PC-9 (cell line): ENCODE data around the gene TIA1. TPM values are rescaled to one million over a fixed set of nuclear protein-coding genes. Genes with fewer than 3 reads are reported as not detected.

ENCODE experiments used
- BruUV-seq: library from RNA; stranded (reverse); fragments of 400-500 nt; replicated peaks from 2 replicates; lab custom pipeline; 2021; lab: Mats Ljungman, UMichigan
- CTCF ChIA-PET: fragments of 300-600 bp; sonication (Branson Sonifier 250); formaldehyde crosslinking; loops from one replicate; lab custom pipeline; 2022; ENCODE audit warnings: antibody characterized with exemption; lab: Charles Lee
- POLR2A ChIA-PET: fragments of 300-600 bp; sonication (Branson Sonifier 250); formaldehyde crosslinking; loops from one replicate; lab custom pipeline; 2022; ENCODE audit warnings: antibody characterized with exemption; ENCODE audit not compliant: unreplicated experiment; lab: Charles Lee
- DNase-seq, 2 experiments: peaks; one replicate each; pipeline versions ENCODE4 v3.0.0 to v3.0.0-alpha.2; 2015 to 2022; ENCODE audit warnings: mixed read lengths in 1 of 2
- H2AFZ ChIP-seq: fragments of 200-600 bp; sonication (generic); 2 replicates; pipeline ENCODE4 v1.8.1; 2017; ENCODE audit warnings: antibody characterized with exemption
- H3F3A ChIP-seq: fragments of 200-600 bp; sonication (generic); 2 replicates; pipeline ENCODE4 v1.8.1; 2017; ENCODE audit warnings: antibody characterized with exemption, mild to moderate bottlenecking, low read depth; ENCODE audit not compliant: insufficient read depth
- H3K27ac ChIP-seq: fragments of 200-600 bp; sonication (generic); 2 replicates; pipeline ENCODE4 v1.6.1; 2016; ENCODE audit warnings: mixed run types
- H3K27me3 ChIP-seq: fragments of 200-600 bp; sonication (generic); 2 replicates; pipeline ENCODE4 v1.6.1; 2016; ENCODE audit warnings: low read depth, mixed run types; ENCODE audit not compliant: insufficient read depth
- H3K36me3 ChIP-seq: fragments of 200-600 bp; sonication (generic); 2 replicates; pipeline ENCODE4 v1.6.1; 2016; ENCODE audit warnings: low read depth, mixed run types
- H3K4me1 ChIP-seq: fragments of 200-600 bp; sonication (generic); replicated peaks from 2 replicates; pipeline ENCODE4 v1.6.1; 2016; ENCODE audit warnings: mixed run types; ENCODE audit not compliant: insufficient read depth
- H3K4me2 ChIP-seq: fragments of 200-600 bp; sonication (generic); 2 replicates; pipeline ENCODE4 v1.6.1; 2017; ENCODE audit warnings: mixed run types
- H3K4me3 ChIP-seq: fragments of 200-600 bp; sonication (generic); 2 replicates; pipeline ENCODE4 v1.6.1; 2016; ENCODE audit warnings: mixed run types
- H3K79me2 ChIP-seq: fragments of 200-600 bp; sonication (generic); 2 replicates; pipeline ENCODE4 v1.6.1; 2017; ENCODE audit warnings: low read depth, mixed run types
- H3K9me2 ChIP-seq: fragments of 200-600 bp; sonication (generic); 2 replicates; pipeline ENCODE4 v1.8.1; 2017; ENCODE audit warnings: mild to moderate bottlenecking; ENCODE audit not compliant: insufficient read depth
- H3K9me3 ChIP-seq: fragments of 200-600 bp; sonication (generic); 2 replicates; pipeline ENCODE4 v1.8.1; 2016; ENCODE audit warnings: low read depth; ENCODE audit not compliant: insufficient read depth
- H4K20me1 ChIP-seq: fragments of 200-600 bp; sonication (generic); 2 replicates; pipeline ENCODE4 v1.8.1; 2017; ENCODE audit not compliant: insufficient read depth
- EZH2 ChIP-seq: fragments of 200-600 bp; sonication (generic); IDR thresholded peaks from 2 replicates; pipeline ENCODE4 v1.8.0; 2017; ENCODE audit warnings: antibody characterized with exemption, low read depth
- intact Hi-C: fragments of 100-400 bp; cut with micrococcal nuclease; formaldehyde crosslinking; loops from one replicate; pipeline ENCODE4 v1.10.0; 2022; ENCODE audit not compliant: unreplicated experiment
- total RNA-seq: library from RNA; stranded (reverse); gene quantifications from 2 replicates; pipeline ENCODE4 v1.2.3, GENCODE V29; 2021
- TF ChIP-seq, protein P1 (sequence below): fragments of 200-600 bp; sonication (generic); conservative IDR thresholded peaks from 2 replicates; pipeline ENCODE4 v1.6.1; 2017; ENCODE audit warnings: mixed run types, antibody characterized with exemption, mild to moderate bottlenecking, moderate library complexity

TIA1 gene
- total RNA-seq, 1 experiment from 2014 or later: 121 TPM

GRCh38 chr2:70204452-70204851, 44.0 kb downstream of the TIA1 start:
- no peaks in the 10 kb centered on the region for H3K4me1 ChIP-seq
- no peaks in the 10 kb centered on the region for H3K9me3 ChIP-seq
- 0 out of 2 replicates have a peak, but pooled peaks cover 3% of the 10 kb centered on the region for H3K36me3 ChIP-seq
- H3K9me2 ChIP-seq: no peaks in the 10 kb centered on the region
- no peak overlapping the region for H3K4me3 ChIP-seq
- CTCF ChIA-PET: no interaction called here
- no peaks in the 10 kb centered on the region for H3K27me3 ChIP-seq
- TF ChIP-seq EZH2: no peak
- TF ChIP-seq, protein P1, sequence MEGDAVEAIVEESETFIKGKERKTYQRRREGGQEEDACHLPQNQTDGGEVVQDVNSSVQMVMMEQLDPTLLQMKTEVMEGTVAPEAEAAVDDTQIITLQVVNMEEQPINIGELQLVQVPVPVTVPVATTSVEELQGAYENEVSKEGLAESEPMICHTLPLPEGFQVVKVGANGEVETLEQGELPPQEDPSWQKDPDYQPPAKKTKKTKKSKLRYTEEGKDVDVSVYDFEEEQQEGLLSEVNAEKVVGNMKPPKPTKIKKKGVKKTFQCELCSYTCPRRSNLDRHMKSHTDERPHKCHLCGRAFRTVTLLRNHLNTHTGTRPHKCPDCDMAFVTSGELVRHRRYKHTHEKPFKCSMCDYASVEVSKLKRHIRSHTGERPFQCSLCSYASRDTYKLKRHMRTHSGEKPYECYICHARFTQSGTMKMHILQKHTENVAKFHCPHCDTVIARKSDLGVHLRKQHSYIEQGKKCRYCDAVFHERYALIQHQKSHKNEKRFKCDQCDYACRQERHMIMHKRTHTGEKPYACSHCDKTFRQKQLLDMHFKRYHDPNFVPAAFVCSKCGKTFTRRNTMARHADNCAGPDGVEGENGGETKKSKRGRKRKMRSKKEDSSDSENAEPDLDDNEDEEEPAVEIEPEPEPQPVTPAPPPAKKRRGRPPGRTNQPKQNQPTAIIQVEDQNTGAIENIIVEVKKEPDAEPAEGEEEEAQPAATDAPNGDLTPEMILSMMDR: no peak
- no peak overlapping the region for H3K27ac ChIP-seq
- H4K20me1 ChIP-seq: no peaks in the 10 kb centered on the region
- intact Hi-C loops: no loop called here
- peaks cover 6% of the 10 kb centered on the region; the same call in 1 of the 2 replicates for H3F3A ChIP-seq
- no peak overlapping the region for H3K4me2 ChIP-seq
- POLR2A ChIA-PET: no interaction called here
- H2AFZ ChIP-seq: no peak overlapping the region
- H3K79me2 ChIP-seq: no peaks in the 10 kb centered on the region
- no TSS peak for BruUV-seq
- no peak for DNase-seq

DNA sequence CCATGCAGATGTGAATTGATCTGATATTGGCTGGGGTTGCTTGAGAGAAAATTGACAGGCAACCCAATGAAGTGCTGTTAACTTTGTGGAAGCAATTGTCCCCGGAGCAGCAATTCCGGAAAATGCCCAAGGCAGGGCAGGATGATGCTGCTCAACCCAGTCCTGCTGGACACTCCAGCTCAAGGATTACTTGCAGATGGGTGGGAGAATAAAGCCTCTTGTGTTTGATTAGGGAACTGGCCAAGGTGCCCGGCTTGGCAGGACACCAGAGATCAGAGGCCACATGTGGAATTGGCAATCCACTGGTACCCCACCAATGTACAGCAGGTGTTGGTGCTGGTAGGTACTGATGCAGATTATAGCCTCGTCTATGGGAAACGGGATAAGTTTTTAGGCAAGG, 45.3 kb downstream of the TIA1 start:
- H3F3A ChIP-seq: 0 out of 2 replicates have a peak, but pooled peaks cover 4% of the 10 kb centered on the region
- H3K9me2 ChIP-seq: no peaks in the 10 kb centered on the region
- intact Hi-C loops: no loop called here
- no peaks in the 10 kb centered on the region for H3K79me2 ChIP-seq
- no peak overlapping the region for H3K4me3 ChIP-seq
- no peak for DNase-seq
- no peak for TF ChIP-seq EZH2
- TF ChIP-seq, protein P1: no peak
- H3K27me3 ChIP-seq: no peaks in the 10 kb centered on the region
- H3K4me2 ChIP-seq: no peak overlapping the region
- H4K20me1 ChIP-seq: no peaks in the 10 kb centered on the region
- H2AFZ ChIP-seq: no peak overlapping the region
- no peaks in the 10 kb centered on the region for H3K36me3 ChIP-seq
- no peaks in the 10 kb centered on the region for H3K4me1 ChIP-seq
- BruUV-seq: no TSS peak
- no peaks in the 10 kb centered on the region for H3K9me3 ChIP-seq
- no peak overlapping the region for H3K27ac ChIP-seq
- CTCF ChIA-PET: interaction anchor here (0.6 kb wide), 1 partner anchor 53 kb away, joined by 3 read pairs; no protein-coding TSS in a partner anchor
- POLR2A ChIA-PET: no interaction called here

DNA sequence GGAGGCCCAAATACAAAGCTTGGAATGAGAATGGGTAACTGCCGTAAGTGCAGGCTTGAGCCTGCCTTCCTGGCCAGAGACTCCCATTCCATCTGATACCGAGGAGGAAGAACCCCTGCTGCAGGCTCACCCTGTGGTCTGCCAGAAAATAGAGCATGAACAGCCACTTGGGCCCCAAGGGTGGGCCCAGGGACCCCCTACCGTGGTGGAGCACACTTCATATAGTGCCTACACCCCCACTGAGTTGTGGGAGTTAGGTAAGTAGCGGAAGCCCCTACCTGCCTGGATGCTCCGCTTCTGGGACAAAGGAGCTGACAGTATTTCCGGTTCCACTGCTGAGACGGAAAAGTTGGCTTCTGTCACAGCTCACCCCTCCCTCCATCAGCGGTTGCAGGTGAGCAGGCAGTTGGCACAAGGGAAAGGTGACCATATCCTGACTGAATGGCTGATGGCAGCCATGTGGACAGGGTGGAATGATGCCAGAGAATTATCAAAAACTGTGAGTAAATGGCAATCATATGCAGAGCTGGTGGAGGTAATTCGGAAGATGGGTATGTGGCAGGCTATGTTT, 46.1 kb downstream of the TIA1 start:
- CTCF ChIA-PET: interaction anchor here (0.6 kb wide), 1 partner anchor 53 kb away, joined by 3 read pairs; no protein-coding TSS in a partner anchor
- Histone ChIP-seq H3K4me3 (no peak overlapping the region), H3K79me2 (no peaks in the 10 kb centered on the region), H3F3A (0 out of 2 replicates have a peak, but pooled peaks cover 4% of the 10 kb centered on the region), H3K4me1 (no peaks in the 10 kb centered on the region), H2AFZ (no peak overlapping the region), H3K9me3 (no peaks in the 10 kb centered on the region), H3K27ac (no peak overlapping the region), H4K20me1 (no peaks in the 10 kb centered on the region), H3K36me3 (no peaks in the 10 kb centered on the region), H3K4me2 (no peak overlapping the region), H3K27me3 (no peaks in the 10 kb centered on the region), H3K9me2 (no peaks in the 10 kb centered on the region)
- intact Hi-C loops: no loop called here
- no peak for DNase-seq
- no peak for TF ChIP-seq EZH2
- TF ChIP-seq, protein P1: no peak
- no TSS peak for BruUV-seq
- POLR2A ChIA-PET: no interaction called here
